Uterus (tissue), 2 donors: ENCODE data around the gene LCE1C.

Experiments
- CTCF ChIP-seq, 4 experiments: fragments of 200-600 bp in 2 of 4; fragments of 450-650 bp in 2 of 4; sonication (generic) in 2 of 4; IDR thresholded peaks; one replicate each; pipeline ENCODE4 v1.5.1; 2016 to 2019; ENCODE audit warnings: antibody characterized with exemption in 4 of 4, mild to moderate bottlenecking in 2 of 4, moderate library complexity in 1 of 4
- POLR2A ChIP-seq, 2 donors: fragments of 450-650 bp; IDR thresholded peaks; one replicate each; pipeline ENCODE4 v1.6.1; 2016; ENCODE audit warnings: antibody characterized with exemption in 2 of 2, mild to moderate bottlenecking in 1 of 2, moderate library complexity in 1 of 2

GRCh38 chr1:152842556-152842955, 36.1 kb upstream of the LCE1C start, which contains the start of gene LCE6A:
- TF ChIP-seq CTCF (IDR thresholded peaks at IDR 0.05): no peak
- TF ChIP-seq POLR2A (IDR thresholded peaks at IDR 0.05): no peak
